Neural progenitor cell (in vitro differentiated cells): Measurements from ENCODE around the gene CXCR4. TPM values are rescaled to one million over a fixed set of nuclear protein-coding genes. Genes with fewer than 3 reads are reported as not detected.
A peak's percentile ranks its signal among the peaks of the same experiment; 100 is the strongest.

ENCODE experiments used
- DNase-seq: peaks from one replicate; pipeline ENCODE4 v3.0.0-alpha.2; 2016; ENCODE audit warnings: low spot score
- H2AFZ ChIP-seq: fragments of 200-600 bp; sonication (generic); replicated peaks from 2 replicates; pipeline ENCODE4 v1.6.1; 2016; ENCODE audit warnings: antibody characterized with exemption
- H3F3A ChIP-seq: fragments of 200-600 bp; sonication (generic); 2 replicates; pipeline ENCODE4 v1.6.1; 2016; ENCODE audit warnings: antibody characterized with exemption, low read depth
- H3K27ac ChIP-seq: fragments of 200-600 bp; sonication (generic); 2 replicates; pipeline ENCODE4 v1.5.1; 2016; ENCODE audit warnings: mild to moderate bottlenecking
- H3K27me3 ChIP-seq: fragments of 200-600 bp; sonication (generic); 2 replicates; pipeline ENCODE4 v1.6.1; 2016; ENCODE audit warnings: mild to moderate bottlenecking, moderate library complexity
- H3K36me3 ChIP-seq: fragments of 200-600 bp; sonication (generic); 2 replicates; pipeline ENCODE4 v1.5.1; 2016
- H3K4me1 ChIP-seq: fragments of 200-600 bp; sonication (generic); 2 replicates; pipeline ENCODE4 v1.6.1; 2016; ENCODE audit warnings: mixed run types
- H3K4me2 ChIP-seq: fragments of 200-600 bp; sonication (generic); 2 replicates; pipeline ENCODE4 v1.6.1; 2016
- H3K4me3 ChIP-seq: fragments of 200-600 bp; sonication (generic); 2 replicates; pipeline ENCODE4 v1.5.1; 2016
- H3K79me2 ChIP-seq: fragments of 200-600 bp; sonication (generic); 2 replicates; pipeline ENCODE4 v1.6.1; 2016; ENCODE audit warnings: low read depth
- H3K9ac ChIP-seq: fragments of 200-600 bp; sonication (generic); 2 replicates; pipeline ENCODE4 v1.6.1; 2016
- H3K9me3 ChIP-seq: fragments of 200-600 bp; sonication (generic); 2 replicates; pipeline ENCODE4 v1.5.1; 2016; ENCODE audit warnings: low read depth
- H4K20me1 ChIP-seq: fragments of 200-600 bp; sonication (generic); 2 replicates; pipeline ENCODE4 v1.6.1; 2016; ENCODE audit warnings: low read depth
- H3K27ac Mint-ChIP-seq: 3 replicates; pipeline ENCODE4 v1.8.0; 2021; ENCODE audit warnings: mixed read lengths
- H3K27me3 Mint-ChIP-seq: 2 replicates; pipeline ENCODE4 v1.8.0; 2022; ENCODE audit warnings: low read depth, mild to moderate bottlenecking, inconsistent platforms, moderate library complexity, mixed read lengths; ENCODE audit not compliant: insufficient read depth
- H3K36me3 Mint-ChIP-seq: 3 replicates; pipeline ENCODE4 v1.8.0; 2021; ENCODE audit warnings: mixed read lengths
- H3K4me1 Mint-ChIP-seq: 3 replicates; pipeline ENCODE4 v1.8.0; 2021; ENCODE audit warnings: mixed read lengths
- H3K4me3 Mint-ChIP-seq: 3 replicates; pipeline ENCODE4 v1.8.0; 2021; ENCODE audit warnings: mild to moderate bottlenecking, moderate library complexity, mixed read lengths
- H3K9me3 Mint-ChIP-seq: 3 replicates; pipeline ENCODE4 v1.8.0; 2020; ENCODE audit warnings: mixed read lengths
- CTCF ChIP-seq: fragments of 200-600 bp; sonication (generic); IDR thresholded peaks from 2 replicates; pipeline ENCODE4 v1.5.1; 2017; ENCODE audit warnings: antibody characterized with exemption, mild to moderate bottlenecking
- EZH2 ChIP-seq: fragments of 200-600 bp; sonication (generic); IDR thresholded peaks from 2 replicates; pipeline ENCODE4 v1.6.1; 2017; ENCODE audit warnings: antibody characterized with exemption, mild to moderate bottlenecking, moderate library complexity
- EZH2phosphoT487 ChIP-seq: fragments of 200-600 bp; sonication (generic); IDR thresholded peaks from 2 replicates; pipeline ENCODE4 v1.6.1; 2017; ENCODE audit warnings: antibody characterized with exemption
- total RNA-seq: library from RNA; depleted of rRNA; stranded (reverse); fragments of >200 nt; gene quantifications from 2 replicates; pipeline ENCODE4 v1.2.3, GENCODE V29; 2015; ENCODE audit warnings: low replicate concordance

CXCR4 gene
- total RNA-seq, 1 donor from 2014 or later, result 32.6 TPM

GRCh38 chr2:136065907-136066306, 52.0 kb downstream of the CXCR4 start:
- Histone ChIP-seq H3F3A (no peaks in the 10 kb centered on the region), H2AFZ (no peak overlapping the region), H3K4me2 (no peak overlapping the region), H3K9me3 (no peaks in the 10 kb centered on the region), H3K4me1 (peaks cover 11% of the 10 kb centered on the region), H3K9ac (no peak overlapping the region), H4K20me1 (no peaks in the 10 kb centered on the region), H3K27ac (no peak overlapping the region), H3K4me3 (no peak overlapping the region), H3K27me3 (no peaks in the 10 kb centered on the region), H3K79me2 (no peaks in the 10 kb centered on the region), H3K36me3 (no peaks in the 10 kb centered on the region)
- TF ChIP-seq EZH2 (no peak), CTCF (no peak), EZH2phosphoT487 (no peak)
- peaks cover 5% of the 10 kb centered on the region for H3K9me3 Mint-ChIP-seq
- peaks cover 1% of the 10 kb centered on the region for H3K36me3 Mint-ChIP-seq
- H3K4me3 Mint-ChIP-seq, result no peak overlapping the region
- peaks cover 46% of the 10 kb centered on the region for H3K4me1 Mint-ChIP-seq
- DNase-seq, result no peak
- peaks cover 4% of the 10 kb centered on the region for H3K27me3 Mint-ChIP-seq
- peak overlapping the region; percentile 1 for H3K27ac Mint-ChIP-seq

DNA sequence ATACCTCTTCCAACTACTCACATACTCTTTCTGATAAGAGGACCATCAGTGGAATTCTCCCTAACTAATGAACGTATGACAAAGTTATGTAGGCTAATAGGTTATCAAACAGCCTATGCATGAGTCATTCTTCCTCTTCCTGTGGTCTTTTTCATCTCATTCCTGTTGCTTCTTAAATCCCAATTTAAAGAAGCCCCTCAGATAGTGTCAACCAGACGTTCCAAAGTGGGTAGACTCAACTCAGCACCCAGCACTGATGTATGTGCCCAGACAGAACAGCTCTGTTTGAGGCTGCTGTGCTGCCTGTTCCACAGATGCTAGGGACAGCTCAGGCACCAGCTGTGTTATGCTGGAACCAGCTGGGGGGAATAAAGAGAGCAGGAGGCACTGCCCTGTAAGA, 52.6 kb downstream of the CXCR4 start:
- Histone ChIP-seq H3K27me3 (no peaks in the 10 kb centered on the region), H3K4me1 (peaks cover 11% of the 10 kb centered on the region), H3K36me3 (no peaks in the 10 kb centered on the region), H3K4me2 (no peak overlapping the region), H4K20me1 (no peaks in the 10 kb centered on the region), H2AFZ (no peak overlapping the region), H3F3A (no peaks in the 10 kb centered on the region), H3K4me3 (no peak overlapping the region), H3K9ac (no peak overlapping the region), H3K27ac (no peak overlapping the region), H3K79me2 (no peaks in the 10 kb centered on the region), H3K9me3 (no peaks in the 10 kb centered on the region)
- peak overlapping the region; percentile 1 for H3K27ac Mint-ChIP-seq
- H3K4me1 Mint-ChIP-seq, result peaks cover 51% of the 10 kb centered on the region
- H3K4me3 Mint-ChIP-seq, result no peak overlapping the region
- peaks cover 2% of the 10 kb centered on the region for H3K9me3 Mint-ChIP-seq
- no peak for DNase-seq
- TF ChIP-seq EZH2phosphoT487 (no peak), CTCF (no peak), EZH2 (no peak)
- peaks cover 2% of the 10 kb centered on the region for H3K27me3 Mint-ChIP-seq
- H3K36me3 Mint-ChIP-seq, result no peaks in the 10 kb centered on the region

Other genes starting within 250 kb of the CXCR4 start
- gene MCM6, start 241.7 kb downstream of the CXCR4 start, total RNA-seq, result 62.0 and 74.4 TPM in 2 replicates
- 175 and 227 TPM in 2 replicates for gene DARS1, start 132.5 kb downstream of the CXCR4 start, total RNA-seq